ENCODE results near the gene CDH12. TPM values are rescaled to one million over a fixed set of nuclear protein-coding genes. Genes with fewer than 3 reads are reported as not detected.
"Not testable (repeated sequence)": the region's sequence is repeated elsewhere in the genome, so short reads cannot be mapped to it uniquely, and the experiment has no call there.

Gene CDH12
- total RNA-seq, 2 experiments from 2014 or later = not detected

DNA sequence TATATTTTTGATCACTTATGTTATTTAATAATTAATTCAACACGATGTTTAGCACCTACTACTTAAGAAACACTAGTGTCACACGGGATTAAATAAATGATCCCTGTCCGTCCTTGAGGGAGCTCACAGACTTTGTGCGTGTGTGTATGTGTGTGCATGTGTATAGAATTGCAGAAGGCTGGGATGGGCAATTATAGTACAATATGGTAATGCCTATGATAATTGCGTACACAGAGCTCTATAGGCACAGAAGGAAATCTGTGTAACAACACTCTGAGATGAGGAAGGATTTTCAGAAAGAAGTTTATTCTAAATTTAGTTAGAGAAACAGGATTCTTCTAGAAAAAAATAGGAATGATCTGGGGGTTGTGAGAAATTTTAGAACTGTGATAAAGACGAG lies 76.9 kb downstream of the CDH12 start:
- ChIA-PET CTCF (no interaction called here), POLR2A (no interaction called here)

- CTCF ChIA-PET, POLR2A ChIA-PET: not testable (repeated sequence)
These were observed 78.9 kb downstream of the CDH12 start for GRCh38 chr5:22774214-22774613.

GRCh38 chr5:22764736-22765135 lies 88.4 kb downstream of the CDH12 start:
- ChIA-PET CTCF (no interaction called here), POLR2A (no interaction called here)

DNA sequence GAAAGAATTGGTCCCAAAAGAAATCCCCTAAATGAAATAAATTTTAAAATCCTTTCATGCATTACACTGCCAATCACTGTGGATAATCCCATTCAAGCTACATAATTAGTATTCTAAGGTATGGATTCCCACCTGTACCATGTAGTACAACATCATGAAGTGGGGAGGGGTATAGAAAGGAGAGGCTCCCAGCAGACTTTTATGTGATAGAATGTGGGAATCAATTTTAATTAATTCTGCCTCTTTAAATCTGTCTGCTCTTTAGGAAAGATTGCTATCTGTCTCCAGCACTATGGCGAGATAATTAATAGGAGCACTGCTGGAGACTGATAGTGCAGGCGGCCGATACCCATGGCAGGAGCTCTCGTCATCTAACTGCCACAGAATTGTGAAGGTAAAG lies 95.4 kb downstream of the CDH12 start:
- ChIA-PET CTCF (no interaction called here), POLR2A (no interaction called here)

- CTCF ChIA-PET = no interaction called here
- POLR2A ChIA-PET = no interaction called here
These were observed 99.0 kb downstream of the CDH12 start for GRCh38 chr5:22754155-22754554.

DNA sequence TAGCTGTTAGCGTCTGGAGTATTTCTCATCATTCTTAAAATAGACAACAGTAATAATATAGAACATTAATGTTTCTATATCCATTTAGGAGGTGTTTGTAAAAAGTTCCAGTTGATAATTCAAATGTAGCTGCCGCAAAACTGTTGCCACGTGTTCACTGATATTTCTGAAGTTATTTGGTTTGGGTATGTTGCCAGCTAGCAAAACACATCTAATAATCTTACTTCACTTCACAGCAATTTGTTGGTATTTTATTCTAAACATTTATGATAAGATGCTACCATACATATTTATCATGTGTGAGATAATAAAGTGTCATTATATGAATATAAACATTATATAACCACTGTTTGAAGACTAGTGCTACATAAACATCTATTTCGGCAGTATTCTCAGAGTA lies 101.6 kb downstream of the CDH12 start:
- POLR2A ChIA-PET = no interaction called here
- CTCF ChIA-PET = no interaction called here

- ChIA-PET CTCF (no interaction called here), POLR2A (no interaction called here)
These were observed 116.6 kb downstream of the CDH12 start for GRCh38 chr5:22736443-22737003.

GRCh38 chr5:22734907-22735306 lies 118.2 kb downstream of the CDH12 start:
- POLR2A ChIA-PET = no interaction called here
- CTCF ChIA-PET = no interaction called here

DNA sequence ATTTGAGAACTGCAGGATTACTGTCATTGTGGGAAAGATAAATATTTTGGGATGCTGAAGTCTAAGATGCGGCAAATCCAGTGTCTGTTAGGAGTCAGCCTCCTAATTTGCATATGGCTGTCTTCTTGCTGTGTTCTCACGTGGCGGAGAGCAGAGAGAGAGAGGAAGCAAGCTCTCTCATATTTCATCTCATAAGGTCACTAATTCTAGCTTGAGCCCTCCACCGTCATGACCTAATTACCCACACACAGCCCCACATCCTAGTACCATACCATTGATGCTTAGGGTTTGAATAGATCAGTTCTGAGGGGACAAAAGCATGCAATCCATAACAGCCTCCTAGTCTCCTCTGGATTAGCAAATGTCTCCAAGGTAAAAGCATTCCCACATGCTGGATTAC lies 124.5 kb downstream of the CDH12 start:
- CTCF ChIA-PET = no interaction called here
- POLR2A ChIA-PET = no interaction called here

DNA sequence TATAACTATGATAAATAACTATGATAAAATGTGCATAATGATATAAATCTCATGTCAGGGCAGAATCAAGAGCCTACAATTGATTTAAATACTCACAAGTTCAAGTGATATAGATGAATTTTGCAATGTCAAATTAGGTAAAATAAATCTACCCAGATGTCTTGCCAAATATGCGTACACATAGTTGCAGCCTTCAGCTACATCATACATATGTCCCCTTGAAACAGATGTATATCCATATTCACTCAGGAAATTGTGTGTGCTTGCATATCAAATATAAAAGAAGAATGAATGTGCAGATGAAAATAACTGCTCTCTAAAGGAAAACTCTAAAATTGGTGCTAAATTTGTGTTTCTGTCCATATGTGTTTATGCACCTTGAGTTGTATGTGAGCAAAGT lies 130.7 kb downstream of the CDH12 start:
- ChIA-PET CTCF (no interaction called here), POLR2A (no interaction called here)

DNA sequence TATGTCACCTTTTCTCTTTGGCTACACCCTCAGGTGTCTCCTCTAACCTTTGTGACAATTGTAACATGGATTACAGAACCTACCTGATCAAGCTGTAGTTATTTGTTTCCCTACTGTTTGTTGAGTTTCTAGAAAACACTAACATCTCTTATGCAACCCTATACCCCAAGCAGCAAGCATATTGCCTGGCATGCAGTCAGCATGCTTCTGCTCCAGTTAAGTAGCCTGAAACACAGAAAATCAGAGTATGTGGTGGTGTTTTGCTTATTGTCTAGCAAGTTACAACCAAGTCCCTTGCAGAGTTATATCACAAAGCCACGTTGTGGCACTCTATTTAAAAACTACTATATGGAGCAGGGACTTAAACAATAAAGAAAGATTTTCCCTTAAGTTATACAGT lies 131.1 kb downstream of the CDH12 start:
- ChIA-PET CTCF (no interaction called here), POLR2A (no interaction called here)

DNA sequence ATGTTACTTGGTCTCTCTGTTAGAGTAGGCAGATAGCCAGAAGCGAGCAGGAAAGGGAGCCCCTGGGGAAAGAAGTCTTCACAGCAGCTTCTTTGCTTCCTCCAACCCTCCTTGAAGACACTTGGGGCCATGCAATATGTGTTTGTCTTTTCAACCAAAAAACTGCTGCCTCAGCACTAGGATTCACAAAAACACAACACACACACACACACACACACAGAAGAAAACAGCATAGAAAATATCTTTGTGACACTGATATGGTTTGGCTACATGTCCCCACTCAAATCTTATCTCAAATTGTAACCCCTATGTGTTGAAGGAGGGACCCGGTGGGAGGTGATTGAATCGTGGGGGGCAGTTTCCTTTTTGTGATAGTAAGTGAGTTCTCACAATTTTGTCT lies 133.3 kb downstream of the CDH12 start:
- POLR2A ChIA-PET = no interaction called here
- CTCF ChIA-PET = no interaction called here

- ChIA-PET CTCF (no interaction called here), POLR2A (no interaction called here)
These were observed 142.5 kb downstream of the CDH12 start for GRCh38 chr5:22710660-22711059.

DNA sequence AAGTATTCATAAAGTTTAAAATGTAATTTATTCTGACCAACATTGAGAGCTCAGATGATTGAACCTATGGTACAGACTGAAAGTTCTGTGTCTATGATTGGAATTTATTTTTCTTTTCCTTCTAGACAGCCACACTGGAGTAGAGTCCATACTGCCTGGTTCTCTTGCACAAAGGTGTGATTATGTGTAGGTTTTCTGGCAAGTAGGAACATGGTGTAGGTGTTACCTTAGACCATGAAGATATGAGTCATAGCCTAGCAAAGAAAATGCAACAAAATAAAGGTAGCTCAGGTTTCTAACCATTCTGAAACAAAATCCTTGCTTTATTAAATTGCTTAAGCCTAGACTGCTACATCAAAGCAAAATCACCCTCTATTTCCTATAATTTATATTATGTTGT lies 143.4 kb downstream of the CDH12 start:
- CTCF ChIA-PET = no interaction called here
- POLR2A ChIA-PET = no interaction called here

DNA sequence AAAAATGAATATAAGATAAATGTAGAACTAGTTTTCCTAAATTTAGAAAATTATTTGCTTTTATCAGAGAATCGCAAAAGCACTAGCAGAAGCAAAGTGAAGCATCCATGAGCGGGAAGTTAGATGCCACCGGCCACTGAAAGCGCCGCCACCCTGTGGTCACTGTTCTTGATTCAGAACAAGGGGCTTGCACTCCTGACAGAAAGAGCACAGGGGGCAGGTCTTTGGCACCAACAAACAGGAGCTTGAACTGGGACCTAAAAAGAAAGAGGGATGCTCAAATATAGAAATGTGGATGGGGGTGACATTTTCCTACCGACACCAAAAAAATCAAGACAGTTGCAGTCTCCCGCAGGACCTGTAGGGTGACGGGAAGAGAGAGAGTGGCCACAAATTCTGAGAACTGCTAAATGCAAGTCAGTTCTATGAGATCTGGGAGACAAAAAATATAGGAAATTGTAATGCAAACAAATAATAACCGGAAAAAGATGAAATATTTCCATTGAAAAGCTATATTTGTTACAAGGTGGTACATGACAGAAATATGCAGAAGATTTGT lies 144.3 kb downstream of the CDH12 start:
- POLR2A ChIA-PET = no interaction called here
- CTCF ChIA-PET = interaction anchor here (0.6 kb wide), 1 partner anchor 949 kb away, joined by 3 read pairs; no protein-coding TSS in a partner anchor

DNA sequence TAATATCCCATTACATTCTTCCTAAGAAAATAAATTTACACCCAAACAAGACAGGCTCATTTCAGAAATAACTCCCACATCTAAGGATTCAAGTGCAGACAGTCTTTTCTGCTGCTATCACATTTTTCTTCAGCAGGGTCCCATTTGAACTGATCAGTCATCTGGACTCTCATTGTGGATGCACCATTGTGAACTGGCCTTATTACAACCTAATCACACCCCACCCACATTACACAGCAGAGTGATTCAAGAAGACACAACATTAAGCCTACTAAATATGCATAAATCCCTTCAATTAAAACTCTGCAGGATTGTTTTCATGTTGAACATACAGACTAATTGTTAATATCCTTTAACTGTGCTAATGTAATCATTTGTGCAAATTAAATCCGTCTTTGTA lies 146.2 kb downstream of the CDH12 start:
- ChIA-PET CTCF (no interaction called here), POLR2A (no interaction called here)

DNA sequence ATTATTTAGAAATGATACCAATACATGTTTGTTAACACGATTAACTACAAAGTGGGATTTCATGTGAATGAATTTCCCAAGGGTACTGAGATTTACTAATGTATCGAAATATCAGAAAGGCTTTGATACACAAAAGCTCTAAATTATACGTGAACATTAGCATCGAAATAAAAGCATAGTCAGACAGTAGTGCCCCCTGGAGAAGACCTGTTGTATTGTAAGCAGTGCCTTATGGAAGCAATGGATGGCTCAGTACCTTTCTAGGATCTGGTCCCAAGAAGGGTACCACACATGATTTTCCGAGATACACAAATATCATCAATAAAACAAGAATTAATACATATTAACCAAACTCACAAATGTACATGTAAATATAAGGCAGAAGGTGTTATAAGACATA lies 153.8 kb downstream of the CDH12 start:
- CTCF ChIA-PET = no interaction called here

DNA sequence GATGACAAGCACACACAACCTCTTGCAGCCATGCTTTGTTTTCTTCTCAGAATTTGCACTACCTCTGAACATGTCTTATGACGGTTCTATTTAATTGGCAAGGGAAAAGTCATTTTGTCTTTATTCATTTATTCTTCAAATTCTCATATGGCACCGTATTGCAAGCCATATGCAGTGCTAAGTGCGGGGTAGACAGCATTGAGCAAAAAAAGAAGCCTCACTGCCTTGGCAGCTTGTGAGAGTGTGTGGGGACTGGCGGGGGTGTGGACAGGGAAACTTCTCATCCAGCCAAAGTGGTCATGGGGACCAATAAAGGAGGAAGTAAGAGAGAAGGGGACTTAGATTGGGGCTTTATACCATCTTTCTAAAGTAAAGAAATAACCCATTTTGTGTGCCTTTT lies 160.0 kb downstream of the CDH12 start:
- CTCF ChIA-PET = no interaction called here
- POLR2A ChIA-PET = no interaction called here

More for the DNA sequence above, 153.8 kb downstream of the CDH12 start:
- POLR2A ChIA-PET = no interaction called here

- ChIA-PET CTCF (no interaction called here), POLR2A (no interaction called here)
These were observed 170.1 kb downstream of the CDH12 start for GRCh38 chr5:22683050-22683449.

GRCh38 chr5:22678886-22679285 lies 174.3 kb downstream of the CDH12 start:
- POLR2A ChIA-PET = no interaction called here
- CTCF ChIA-PET = no interaction called here

- ChIA-PET POLR2A (no interaction called here), CTCF (no interaction called here)
These were observed 180.0 kb downstream of the CDH12 start for GRCh38 chr5:22673131-22673530.

- ChIA-PET CTCF (no interaction called here), POLR2A (no interaction called here)
These were observed 183.8 kb downstream of the CDH12 start for GRCh38 chr5:22669345-22669744.

DNA sequence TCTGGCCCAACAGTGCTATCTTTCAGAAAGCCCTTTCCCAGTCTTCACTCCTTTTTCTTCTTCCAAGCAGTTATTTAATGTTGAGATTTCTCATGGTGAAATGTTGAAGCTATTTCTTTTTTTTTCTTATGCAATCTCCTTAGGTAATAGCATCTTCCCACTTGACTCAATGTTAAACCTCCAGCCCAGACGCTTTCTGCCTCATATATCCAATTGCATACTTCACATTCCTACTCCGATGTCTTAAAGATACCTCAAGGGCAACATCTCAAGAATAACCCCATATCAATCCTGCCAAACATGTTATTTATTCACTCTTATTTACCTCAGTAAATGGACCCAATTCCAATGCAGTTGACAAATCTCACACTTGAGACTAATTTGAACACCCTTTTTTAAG lies 187.3 kb downstream of the CDH12 start:
- ChIA-PET POLR2A (no interaction called here), CTCF (no interaction called here)

Data from activated CD8-positive, alpha-beta memory T cell treated with anti-CD3 and anti-CD28 coated beads for 36 hours (primary cell).